Measurements from ENCODE around the gene SPTSSB. TPM values are rescaled to one million over a fixed set of nuclear protein-coding genes. Genes with fewer than 3 reads are reported as not detected.

Gene SPTSSB
- total RNA-seq, result under 1 TPM in 1 of 3 donors, not detected in 2; 0.05 TPM

GRCh38 chr3:161371441-161372320 lies at the start of gene SPTSSB:
SPTSSB (minus strand) TSS chr3:161371517; CDS start chr3:161346323, 25,194 bp downstream.
- Mint-ChIP-seq H3K27me3 (ENCODE audit: low read depth) (peaks cover 24% of the 10 kb centered on the region), H3K9me3 (no peaks in the 10 kb centered on the region), H3K4me1 (ENCODE audit: low read depth) (peaks cover 10% of the 10 kb centered on the region), H3K4me3 (peak within 1 kb of the TSS; percentile 83), H3K36me3 (ENCODE audit: insufficient read depth) (no peaks in the 10 kb centered on the region)
- DNase-seq (peak; percentile 50), ATAC-seq (peak; percentile 78 to 80)

- Mint-ChIP-seq H3K4me3 (no peak overlapping the region), H3K4me1 (ENCODE audit: low read depth) (no peaks in the 10 kb centered on the region), H3K27me3 (ENCODE audit: low read depth) (peaks cover 1% of the 10 kb centered on the region), H3K36me3 (ENCODE audit: insufficient read depth) (no peaks in the 10 kb centered on the region), H3K9me3 (no peaks in the 10 kb centered on the region)
- DNase-seq (no peak), ATAC-seq (no peak)
These were observed 49.4 kb upstream of the SPTSSB start for GRCh38 chr3:161420746-161421145.

DNA sequence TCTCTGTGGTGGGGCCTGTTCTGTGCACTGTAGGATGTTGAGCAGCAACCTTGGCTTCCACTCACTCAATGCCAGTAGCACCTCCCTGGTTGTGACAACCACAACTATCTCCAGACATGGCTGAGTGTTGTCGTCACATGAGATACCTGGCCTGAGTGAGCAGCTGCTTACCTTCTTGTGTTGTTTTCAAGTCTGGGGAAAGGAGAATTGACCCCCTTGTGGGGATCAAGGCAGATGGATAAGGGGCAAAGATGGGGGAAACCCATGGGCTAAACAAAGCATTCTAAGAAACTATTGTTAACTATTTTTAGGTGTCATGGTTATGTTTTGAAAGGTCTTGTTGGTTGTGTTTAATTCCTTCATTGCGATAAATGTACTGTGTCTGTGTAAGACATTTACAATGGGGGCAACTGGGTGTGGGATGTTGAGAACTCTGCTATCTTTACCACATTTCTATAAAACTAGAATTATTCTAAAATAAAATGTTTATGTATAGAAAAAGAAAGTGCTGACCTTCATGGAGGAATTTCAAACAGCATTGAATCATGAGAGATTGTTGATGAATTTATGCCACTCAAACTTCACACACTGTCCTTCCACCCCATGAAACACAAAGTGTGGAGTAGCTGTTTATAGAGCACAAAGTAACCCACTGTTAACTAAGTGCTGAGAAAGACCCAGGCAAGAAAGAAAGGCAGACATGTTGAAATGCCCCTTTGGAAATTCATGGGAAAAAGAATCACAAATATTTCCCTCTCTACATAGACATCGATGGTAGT lies 48.4 kb upstream of the SPTSSB start:
- no peak overlapping the region for H3K4me3 Mint-ChIP-seq
- no peak for DNase-seq
- no peaks in the 10 kb centered on the region for H3K36me3 Mint-ChIP-seq (ENCODE audit: insufficient read depth)
- no peaks in the 10 kb centered on the region for H3K4me1 Mint-ChIP-seq (ENCODE audit: low read depth)
- no peaks in the 10 kb centered on the region for H3K9me3 Mint-ChIP-seq
- no peak for ATAC-seq
- H3K27me3 Mint-ChIP-seq (ENCODE audit: low read depth), result peaks cover 1% of the 10 kb centered on the region

- Mint-ChIP-seq H3K36me3 (ENCODE audit: insufficient read depth) (no peaks in the 10 kb centered on the region), H3K9me3 (no peaks in the 10 kb centered on the region), H3K4me3 (no peak overlapping the region), H3K4me1 (ENCODE audit: low read depth) (no peaks in the 10 kb centered on the region), H3K27me3 (ENCODE audit: low read depth) (peaks cover 1% of the 10 kb centered on the region)
- no peak for DNase-seq
- ATAC-seq, result no peak
These were observed 44.4 kb upstream of the SPTSSB start for GRCh38 chr3:161415506-161416231.

GRCh38 chr3:161414907-161415306 lies 43.6 kb upstream of the SPTSSB start:
- ATAC-seq, result no peak
- H3K4me3 Mint-ChIP-seq, result no peak overlapping the region

DNA sequence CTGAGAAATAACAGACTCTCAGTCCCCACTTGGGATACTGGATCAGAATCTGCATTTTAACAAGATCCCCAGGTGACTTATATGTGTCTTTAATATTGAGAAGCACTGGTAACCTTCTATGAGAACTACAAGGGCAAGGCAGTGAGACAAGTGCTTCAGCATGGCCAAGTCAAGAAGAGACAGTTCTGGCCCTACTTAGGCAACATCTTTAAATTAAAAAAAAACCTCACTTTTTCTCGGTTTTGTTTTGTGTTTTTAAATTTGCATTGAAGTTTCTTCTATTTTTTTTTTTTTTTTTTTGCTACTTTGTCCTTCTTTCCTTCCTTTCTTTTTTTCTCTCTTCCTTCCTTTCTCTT lies 42.5 kb upstream of the SPTSSB start:
- H3K4me1 Mint-ChIP-seq (ENCODE audit: low read depth), result peaks cover 2% of the 10 kb centered on the region
- ATAC-seq, result no peak
- no peaks in the 10 kb centered on the region for H3K9me3 Mint-ChIP-seq
- H3K4me3 Mint-ChIP-seq, result no peak overlapping the region
- H3K36me3 Mint-ChIP-seq (ENCODE audit: insufficient read depth), result no peaks in the 10 kb centered on the region
- H3K27me3 Mint-ChIP-seq (ENCODE audit: low read depth), result peaks cover 1% of the 10 kb centered on the region
- no peak for DNase-seq

More at GRCh38 chr3:161414907-161415306, 43.6 kb upstream of the SPTSSB start:
- no peaks in the 10 kb centered on the region for H3K4me1 Mint-ChIP-seq (ENCODE audit: low read depth)
- DNase-seq, result no peak
- H3K27me3 Mint-ChIP-seq (ENCODE audit: low read depth), result peaks cover 1% of the 10 kb centered on the region
- no peaks in the 10 kb centered on the region for H3K36me3 Mint-ChIP-seq (ENCODE audit: insufficient read depth)
- no peaks in the 10 kb centered on the region for H3K9me3 Mint-ChIP-seq

DNA sequence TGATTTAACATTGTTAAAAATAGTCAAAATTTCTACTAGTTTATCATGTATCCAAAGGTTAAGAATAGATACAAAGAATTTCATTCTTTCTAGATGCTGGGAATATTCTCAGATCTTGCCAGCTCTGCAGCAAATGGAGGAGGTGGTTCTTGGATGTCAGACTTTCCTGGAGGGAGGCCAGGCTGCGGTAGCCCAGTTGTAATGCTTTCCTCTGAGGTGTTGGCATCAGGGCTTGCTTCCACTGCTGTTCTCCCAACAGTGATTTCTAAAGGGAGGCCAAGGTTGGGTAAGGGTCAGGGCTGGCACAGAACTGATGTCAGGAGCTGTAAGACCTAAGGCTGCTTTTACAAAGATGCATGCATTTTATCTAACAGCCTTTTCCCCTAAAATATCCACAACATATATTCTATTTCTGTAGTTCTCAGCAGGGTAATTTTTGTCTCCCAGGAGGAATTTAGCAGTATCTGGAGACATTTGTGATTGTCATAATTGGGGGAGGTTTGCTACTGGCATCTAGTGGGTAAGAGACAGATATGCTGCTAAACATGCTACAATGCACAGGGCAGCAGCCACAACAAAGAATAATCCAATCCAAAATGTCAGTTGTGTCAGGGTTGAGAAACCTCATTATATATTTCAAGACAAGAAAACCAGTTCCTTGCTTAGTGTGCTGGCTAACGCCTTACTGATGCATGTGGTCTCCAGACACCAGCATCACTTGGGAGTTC lies 42.0 kb upstream of the SPTSSB start:
- DNase-seq (no peak), ATAC-seq (no peak)
- Mint-ChIP-seq H3K36me3 (ENCODE audit: insufficient read depth) (no peaks in the 10 kb centered on the region), H3K27me3 (ENCODE audit: low read depth) (peaks cover 1% of the 10 kb centered on the region), H3K9me3 (no peaks in the 10 kb centered on the region), H3K4me1 (ENCODE audit: low read depth) (peaks cover 2% of the 10 kb centered on the region), H3K4me3 (no peak overlapping the region)

GRCh38 chr3:161412123-161412522 lies 40.8 kb upstream of the SPTSSB start:
- ATAC-seq (no peak), DNase-seq (no peak)
- H3K4me3 Mint-ChIP-seq, result no peak overlapping the region
- H3K36me3 Mint-ChIP-seq (ENCODE audit: insufficient read depth), result no peaks in the 10 kb centered on the region
- peaks cover 1% of the 10 kb centered on the region for H3K27me3 Mint-ChIP-seq (ENCODE audit: low read depth)
- H3K4me1 Mint-ChIP-seq (ENCODE audit: low read depth), result peaks cover 8% of the 10 kb centered on the region
- no peaks in the 10 kb centered on the region for H3K9me3 Mint-ChIP-seq

GRCh38 chr3:161409858-161410257 lies 38.5 kb upstream of the SPTSSB start:
- Mint-ChIP-seq H3K4me3 (no peak overlapping the region), H3K27me3 (ENCODE audit: low read depth) (no peaks in the 10 kb centered on the region), H3K9me3 (no peaks in the 10 kb centered on the region), H3K4me1 (ENCODE audit: low read depth) (peaks cover 25% of the 10 kb centered on the region), H3K36me3 (ENCODE audit: insufficient read depth) (no peaks in the 10 kb centered on the region)
- ATAC-seq (no peak), DNase-seq (no peak)

GRCh38 chr3:161409069-161409468 lies 37.8 kb upstream of the SPTSSB start:
- H3K36me3 Mint-ChIP-seq (ENCODE audit: insufficient read depth), result no peaks in the 10 kb centered on the region
- H3K4me1 Mint-ChIP-seq (ENCODE audit: low read depth), result peaks cover 25% of the 10 kb centered on the region
- DNase-seq (peak; percentile 24), ATAC-seq (no peak)
- no peaks in the 10 kb centered on the region for H3K9me3 Mint-ChIP-seq
- H3K4me3 Mint-ChIP-seq, result no peak overlapping the region
- no peaks in the 10 kb centered on the region for H3K27me3 Mint-ChIP-seq (ENCODE audit: low read depth)

GRCh38 chr3:161406594-161407555 lies 35.6 kb upstream of the SPTSSB start:
- Mint-ChIP-seq H3K4me1 (ENCODE audit: low read depth) (peaks cover 25% of the 10 kb centered on the region), H3K27me3 (ENCODE audit: low read depth) (no peaks in the 10 kb centered on the region), H3K9me3 (no peaks in the 10 kb centered on the region), H3K36me3 (ENCODE audit: insufficient read depth) (no peaks in the 10 kb centered on the region), H3K4me3 (no peak overlapping the region)
- ATAC-seq (peak in 1 of 2 donors; percentile 35), DNase-seq (no peak)

- Mint-ChIP-seq H3K9me3 (no peaks in the 10 kb centered on the region), H3K27me3 (ENCODE audit: low read depth) (no peaks in the 10 kb centered on the region), H3K36me3 (ENCODE audit: insufficient read depth) (no peaks in the 10 kb centered on the region), H3K4me3 (no peak overlapping the region), H3K4me1 (ENCODE audit: low read depth) (peaks cover 25% of the 10 kb centered on the region)
- ATAC-seq (no peak), DNase-seq (no peak)
These were observed 34.5 kb upstream of the SPTSSB start for GRCh38 chr3:161405836-161406235.

GRCh38 chr3:161405087-161405486 lies 33.8 kb upstream of the SPTSSB start:
- DNase-seq, result no peak
- Mint-ChIP-seq H3K4me3 (no peak overlapping the region), H3K36me3 (ENCODE audit: insufficient read depth) (no peaks in the 10 kb centered on the region), H3K4me1 (ENCODE audit: low read depth) (peaks cover 25% of the 10 kb centered on the region), H3K27me3 (ENCODE audit: low read depth) (no peaks in the 10 kb centered on the region), H3K9me3 (no peaks in the 10 kb centered on the region)
- ATAC-seq, result no peak
